HepG2 (cell line): ENCODE data around the gene ANKRD39. TPM values are rescaled to one million over a fixed set of nuclear protein-coding genes. Genes with fewer than 3 reads are reported as not detected.
A peak's percentile ranks its signal among the peaks of the same experiment; 100 is the strongest.

Source experiments
- FOXJ3 ChIP-seq: sonication (generic); formaldehyde crosslinking; IDR thresholded peaks from 2 replicates; pipeline ENCODE4 v1.4.0; 2020; ENCODE audit warnings: missing genetic modification reagents, mild to moderate bottlenecking, borderline replicate concordance
- GATA4 ChIP-seq: sonication (generic); IDR thresholded peaks from 2 replicates; pipeline ENCODE4 v1.6.1; 2016; ENCODE audit warnings: antibody characterized with exemption, low read depth, borderline replicate concordance
- MYC ChIP-seq: sonication (generic); formaldehyde crosslinking; IDR thresholded peaks from 2 replicates; pipeline ENCODE4 v1.9.0; 2021; ENCODE audit warnings: missing genetic modification reagents, borderline replicate concordance
- NFKBIZ ChIP-seq: IDR thresholded peaks from 2 replicates; pipeline ENCODE4 v1.6.1; 2018; ENCODE audit warnings: missing genetic modification reagents, missing compliant biosample characterization
- PCBP1 ChIP-seq: fragments of 200-400 bp; formaldehyde crosslinking; IDR thresholded peaks from 2 replicates; pipeline ENCODE4 v1.6.1; 2017; ENCODE audit warnings: mild to moderate bottlenecking, low read depth, low read length, borderline replicate concordance
- RORA ChIP-seq: sonication (generic); formaldehyde crosslinking; IDR thresholded peaks from 2 replicates; pipeline ENCODE4 v1.5.0; 2020; ENCODE audit warnings: mild to moderate bottlenecking, missing genetic modification reagents, moderate library complexity
- SPEN ChIP-seq: sonication (generic); formaldehyde crosslinking; IDR thresholded peaks from 2 replicates; pipeline ENCODE4 v1.5.1; 2020; ENCODE audit warnings: low read depth, mild to moderate bottlenecking, missing genetic modification reagents
- ZFP36L1 ChIP-seq: sonication (generic); formaldehyde crosslinking; IDR thresholded peaks from 2 replicates; pipeline ENCODE4 v1.8.0; 2022; ENCODE audit warnings: mild to moderate bottlenecking, missing genetic modification reagents, moderate library complexity
- ZNF232 ChIP-seq: sonication (generic); formaldehyde crosslinking; IDR thresholded peaks from 2 replicates; pipeline ENCODE4 v1.4.0; 2020; ENCODE audit warnings: missing genetic modification reagents, borderline replicate concordance
- ZNF678 ChIP-seq: sonication (generic); formaldehyde crosslinking; IDR thresholded peaks from 2 replicates; pipeline ENCODE4 v1.4.0; 2020; ENCODE audit warnings: mild to moderate bottlenecking, missing genetic modification reagents
- ZNF780A ChIP-seq: sonication (generic); formaldehyde crosslinking; IDR thresholded peaks from 2 replicates; pipeline ENCODE4 v1.8.0; 2022; ENCODE audit warnings: mild to moderate bottlenecking, missing genetic modification reagents, moderate library complexity
- polyA plus RNA-seq, 8 experiments: library from polyadenylated mRNA; depleted of rRNA in 3 of 8; stranded (reverse) in 7 of 8; unstranded in 1 of 8; fragments of >200 nt; fragmentation: Illumina TruSeq in 4 of 8; extraction: Trizol in 4 of 8; gene quantifications; 2 replicates each; pipeline versions ENCODE4 v1.2.1 to v1.2.3, GENCODE V29; 2011 to 2016; ENCODE audit warnings: low read depth in 4 of 8, missing spikeins in 1 of 8, mixed read lengths in 1 of 8; ENCODE audit not compliant: insufficient read depth in 1 of 8
- total RNA-seq, 5 experiments: library from RNA; depleted of rRNA; stranded (reverse); fragments of >200 nt; fragmentation: Illumina TruSeq; extraction: Trizol; gene quantifications; 2 replicates each; pipeline ENCODE4 v1.2.3, GENCODE V29; 2016; ENCODE audit warnings: low read depth in 1 of 5
- TF ChIP-seq, protein P1 (sequence below): sonication (generic); formaldehyde crosslinking; IDR thresholded peaks from 2 replicates; pipeline ENCODE4 v1.4.0; 2020; ENCODE audit warnings: missing genetic modification reagents
- TF ChIP-seq, protein P2 (sequence below): IDR thresholded peaks from 2 replicates; pipeline ENCODE4 v1.6.1; 2016; ENCODE audit warnings: control low read depth
- TF ChIP-seq, protein P3 (sequence below): sonication (generic); formaldehyde crosslinking; IDR thresholded peaks from 2 replicates; pipeline ENCODE4 v1.4.0; 2020; ENCODE audit warnings: missing genetic modification reagents
- TF ChIP-seq, protein P4 (sequence below): sonication (generic); formaldehyde crosslinking; IDR thresholded peaks from 2 replicates; pipeline ENCODE4 v1.9.0; 2022; ENCODE audit warnings: low read depth, missing genetic modification reagents
- TF ChIP-seq, protein P5 (sequence below): sonication (generic); formaldehyde crosslinking; IDR thresholded peaks from 2 replicates; pipeline ENCODE4 v1.5.1; 2020; ENCODE audit warnings: mild to moderate bottlenecking, missing genetic modification reagents, borderline replicate concordance

The ANKRD39 gene
- total and polyA plus RNA-seq, 2 of the 13 experiments (the other 11 are each of a cell fraction or from before 2014, with no cell fraction given): 23.2 to 24.8 TPM

DNA sequence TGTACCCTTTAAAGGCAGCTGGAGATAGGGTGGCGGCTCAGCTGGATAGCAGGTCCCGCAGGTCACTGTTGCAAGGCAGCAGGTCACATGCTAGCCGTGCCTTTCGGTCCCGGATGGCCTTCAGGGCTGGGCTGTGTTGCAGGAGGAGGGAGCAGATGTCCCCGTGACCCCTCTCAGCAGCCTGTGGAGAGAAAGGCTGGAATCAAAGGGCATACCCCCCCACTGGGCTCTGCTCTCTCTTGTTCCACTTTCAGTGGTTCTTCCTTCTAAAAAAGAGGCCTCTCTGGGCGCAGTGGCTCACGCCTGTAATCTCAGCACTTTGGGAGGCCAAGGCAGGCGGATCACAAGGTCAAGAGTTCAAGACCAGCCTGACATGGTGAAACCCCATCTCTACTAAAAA, 9.6 kb downstream of the ANKRD39 start (continued):
- TF ChIP-seq, protein P1, sequence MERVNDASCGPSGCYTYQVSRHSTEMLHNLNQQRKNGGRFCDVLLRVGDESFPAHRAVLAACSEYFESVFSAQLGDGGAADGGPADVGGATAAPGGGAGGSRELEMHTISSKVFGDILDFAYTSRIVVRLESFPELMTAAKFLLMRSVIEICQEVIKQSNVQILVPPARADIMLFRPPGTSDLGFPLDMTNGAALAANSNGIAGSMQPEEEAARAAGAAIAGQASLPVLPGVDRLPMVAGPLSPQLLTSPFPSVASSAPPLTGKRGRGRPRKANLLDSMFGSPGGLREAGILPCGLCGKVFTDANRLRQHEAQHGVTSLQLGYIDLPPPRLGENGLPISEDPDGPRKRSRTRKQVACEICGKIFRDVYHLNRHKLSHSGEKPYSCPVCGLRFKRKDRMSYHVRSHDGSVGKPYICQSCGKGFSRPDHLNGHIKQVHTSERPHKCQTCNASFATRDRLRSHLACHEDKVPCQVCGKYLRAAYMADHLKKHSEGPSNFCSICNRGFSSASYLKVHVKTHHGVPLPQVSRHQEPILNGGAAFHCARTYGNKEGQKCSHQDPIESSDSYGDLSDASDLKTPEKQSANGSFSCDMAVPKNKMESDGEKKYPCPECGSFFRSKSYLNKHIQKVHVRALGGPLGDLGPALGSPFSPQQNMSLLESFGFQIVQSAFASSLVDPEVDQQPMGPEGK: peak; percentile 20; the same call in 1 of the 2 replicates
- TF ChIP-seq ZNF678 (no peak), ZFP36L1 (CRISPR knock-in tag) (no peak), RORA (CRISPR knock-in tag) (no peak), MYC (CRISPR knock-in tag) (peak; percentile 27; the same call in 1 of the 2 replicates), NFKBIZ (CRISPR knock-in tag) (no peak), ZNF232 (CRISPR knock-in tag) (no peak), FOXJ3 (no peak), GATA4 (no peak), SPEN (no peak), PCBP1 (no peak), ZNF780A (CRISPR knock-in tag) (no peak)
- TF ChIP-seq, protein P2, sequence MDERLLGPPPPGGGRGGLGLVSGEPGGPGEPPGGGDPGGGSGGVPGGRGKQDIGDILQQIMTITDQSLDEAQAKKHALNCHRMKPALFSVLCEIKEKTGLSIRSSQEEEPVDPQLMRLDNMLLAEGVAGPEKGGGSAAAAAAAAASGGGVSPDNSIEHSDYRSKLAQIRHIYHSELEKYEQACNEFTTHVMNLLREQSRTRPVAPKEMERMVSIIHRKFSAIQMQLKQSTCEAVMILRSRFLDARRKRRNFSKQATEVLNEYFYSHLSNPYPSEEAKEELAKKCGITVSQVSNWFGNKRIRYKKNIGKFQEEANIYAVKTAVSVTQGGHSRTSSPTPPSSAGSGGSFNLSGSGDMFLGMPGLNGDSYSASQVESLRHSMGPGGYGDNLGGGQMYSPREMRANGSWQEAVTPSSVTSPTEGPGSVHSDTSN (CRISPR knock-in tag): no peak
- TF ChIP-seq, protein P3, sequence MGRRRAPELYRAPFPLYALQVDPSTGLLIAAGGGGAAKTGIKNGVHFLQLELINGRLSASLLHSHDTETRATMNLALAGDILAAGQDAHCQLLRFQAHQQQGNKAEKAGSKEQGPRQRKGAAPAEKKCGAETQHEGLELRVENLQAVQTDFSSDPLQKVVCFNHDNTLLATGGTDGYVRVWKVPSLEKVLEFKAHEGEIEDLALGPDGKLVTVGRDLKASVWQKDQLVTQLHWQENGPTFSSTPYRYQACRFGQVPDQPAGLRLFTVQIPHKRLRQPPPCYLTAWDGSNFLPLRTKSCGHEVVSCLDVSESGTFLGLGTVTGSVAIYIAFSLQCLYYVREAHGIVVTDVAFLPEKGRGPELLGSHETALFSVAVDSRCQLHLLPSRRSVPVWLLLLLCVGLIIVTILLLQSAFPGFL (CRISPR knock-in tag): no peak
- TF ChIP-seq, protein P4, sequence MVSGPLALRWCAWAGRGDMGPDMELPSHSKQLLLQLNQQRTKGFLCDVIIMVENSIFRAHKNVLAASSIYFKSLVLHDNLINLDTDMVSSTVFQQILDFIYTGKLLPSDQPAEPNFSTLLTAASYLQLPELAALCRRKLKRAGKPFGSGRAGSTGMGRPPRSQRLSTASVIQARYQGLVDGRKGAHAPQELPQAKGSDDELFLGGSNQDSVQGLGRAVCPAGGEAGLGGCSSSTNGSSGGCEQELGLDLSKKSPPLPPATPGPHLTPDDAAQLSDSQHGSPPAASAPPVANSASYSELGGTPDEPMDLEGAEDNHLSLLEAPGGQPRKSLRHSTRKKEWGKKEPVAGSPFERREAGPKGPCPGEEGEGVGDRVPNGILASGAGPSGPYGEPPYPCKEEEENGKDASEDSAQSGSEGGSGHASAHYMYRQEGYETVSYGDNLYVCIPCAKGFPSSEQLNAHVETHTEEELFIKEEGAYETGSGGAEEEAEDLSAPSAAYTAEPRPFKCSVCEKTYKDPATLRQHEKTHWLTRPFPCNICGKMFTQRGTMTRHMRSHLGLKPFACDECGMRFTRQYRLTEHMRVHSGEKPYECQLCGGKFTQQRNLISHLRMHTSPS: no peak
- TF ChIP-seq, protein P5, sequence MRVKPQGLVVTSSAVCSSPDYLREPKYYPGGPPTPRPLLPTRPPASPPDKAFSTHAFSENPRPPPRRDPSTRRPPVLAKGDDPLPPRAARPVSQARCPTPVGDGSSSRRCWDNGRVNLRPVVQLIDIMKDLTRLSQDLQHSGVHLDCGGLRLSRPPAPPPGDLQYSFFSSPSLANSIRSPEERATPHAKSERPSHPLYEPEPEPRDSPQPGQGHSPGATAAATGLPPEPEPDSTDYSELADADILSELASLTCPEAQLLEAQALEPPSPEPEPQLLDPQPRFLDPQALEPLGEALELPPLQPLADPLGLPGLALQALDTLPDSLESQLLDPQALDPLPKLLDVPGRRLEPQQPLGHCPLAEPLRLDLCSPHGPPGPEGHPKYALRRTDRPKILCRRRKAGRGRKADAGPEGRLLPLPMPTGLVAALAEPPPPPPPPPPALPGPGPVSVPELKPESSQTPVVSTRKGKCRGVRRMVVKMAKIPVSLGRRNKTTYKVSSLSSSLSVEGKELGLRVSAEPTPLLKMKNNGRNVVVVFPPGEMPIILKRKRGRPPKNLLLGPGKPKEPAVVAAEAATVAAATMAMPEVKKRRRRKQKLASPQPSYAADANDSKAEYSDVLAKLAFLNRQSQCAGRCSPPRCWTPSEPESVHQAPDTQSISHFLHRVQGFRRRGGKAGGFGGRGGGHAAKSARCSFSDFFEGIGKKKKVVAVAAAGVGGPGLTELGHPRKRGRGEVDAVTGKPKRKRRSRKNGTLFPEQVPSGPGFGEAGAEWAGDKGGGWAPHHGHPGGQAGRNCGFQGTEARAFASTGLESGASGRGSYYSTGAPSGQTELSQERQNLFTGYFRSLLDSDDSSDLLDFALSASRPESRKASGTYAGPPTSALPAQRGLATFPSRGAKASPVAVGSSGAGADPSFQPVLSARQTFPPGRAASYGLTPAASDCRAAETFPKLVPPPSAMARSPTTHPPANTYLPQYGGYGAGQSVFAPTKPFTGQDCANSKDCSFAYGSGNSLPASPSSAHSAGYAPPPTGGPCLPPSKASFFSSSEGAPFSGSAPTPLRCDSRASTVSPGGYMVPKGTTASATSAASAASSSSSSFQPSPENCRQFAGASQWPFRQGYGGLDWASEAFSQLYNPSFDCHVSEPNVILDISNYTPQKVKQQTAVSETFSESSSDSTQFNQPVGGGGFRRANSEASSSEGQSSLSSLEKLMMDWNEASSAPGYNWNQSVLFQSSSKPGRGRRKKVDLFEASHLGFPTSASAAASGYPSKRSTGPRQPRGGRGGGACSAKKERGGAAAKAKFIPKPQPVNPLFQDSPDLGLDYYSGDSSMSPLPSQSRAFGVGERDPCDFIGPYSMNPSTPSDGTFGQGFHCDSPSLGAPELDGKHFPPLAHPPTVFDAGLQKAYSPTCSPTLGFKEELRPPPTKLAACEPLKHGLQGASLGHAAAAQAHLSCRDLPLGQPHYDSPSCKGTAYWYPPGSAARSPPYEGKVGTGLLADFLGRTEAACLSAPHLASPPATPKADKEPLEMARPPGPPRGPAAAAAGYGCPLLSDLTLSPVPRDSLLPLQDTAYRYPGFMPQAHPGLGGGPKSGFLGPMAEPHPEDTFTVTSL (CRISPR knock-in tag): no peak
